ENCODE data around the gene USP14. TPM values are rescaled to one million over a fixed set of nuclear protein-coding genes. Genes with fewer than 3 reads are reported as not detected.

Gene USP14
- total and polyA plus RNA-seq, 2 donors (not counting 3 experiments of a cell fraction or from before 2014, with no cell fraction given): 13.2 to 98.4 TPM

DNA sequence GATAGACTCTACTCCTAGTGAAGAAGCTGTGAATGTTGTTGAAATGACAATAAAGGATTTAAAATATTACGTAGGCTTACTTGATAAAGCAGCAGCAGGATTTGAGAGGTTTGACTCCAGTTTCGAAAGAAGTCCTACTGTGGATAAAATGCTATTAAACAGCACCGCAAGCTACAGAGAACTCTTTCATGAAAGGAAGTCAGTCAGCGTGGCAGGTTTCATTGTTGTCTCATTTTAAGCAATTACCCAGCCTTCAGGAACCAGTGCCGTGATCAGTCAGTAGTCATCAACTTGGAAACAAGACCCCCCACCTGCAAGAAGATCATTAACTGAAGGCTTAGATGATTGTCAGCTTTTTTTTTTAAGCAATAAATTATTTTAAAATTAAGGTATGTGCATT is 14.0 kb downstream of the USP14 start:
- Histone ChIP-seq H2AFZ (ENCODE audit: low read depth, low read length) (no peak overlapping the region), H3K4me3 (replicated peaks in 1 of 3; ENCODE audit: insufficient read depth in 1 of 3, low read depth in 1 of 3, low read length in 3 of 3) (no peak overlapping the region), H3K27me3 (ENCODE audit: control insufficient read depth in 2 of 2, insufficient read depth in 2 of 2, low read length in 2 of 2) (no peaks in the 10 kb centered on the region), H3K4me2 (ENCODE audit: insufficient read depth, low read length) (no peak overlapping the region), H3K9me3 (replicated peaks; ENCODE audit: control insufficient read depth, insufficient read depth, low read length) (no peaks in the 10 kb centered on the region), H3K79me2 (ENCODE audit: control insufficient read depth, insufficient read depth, low read length) (peaks cover 41% of the 10 kb centered on the region), H3K4me1 (ENCODE audit: control insufficient read depth, extremely low read depth, insufficient read depth, low read length) (no peaks in the 10 kb centered on the region), H3K36me3 (ENCODE audit: control insufficient read depth in 2 of 2, extremely low read depth in 1 of 2, insufficient read depth in 2 of 2, low read length in 2 of 2) (peaks cover 0 to under 1% of the 10 kb centered on the region in 2 experiments), H3K9ac (replicated peaks; ENCODE audit: extremely low read depth, insufficient read depth, low read length) (no peak overlapping the region), H4K20me1 (replicated peaks; ENCODE audit: control insufficient read depth, extremely low read depth, insufficient read depth, low read length) (no peaks in the 10 kb centered on the region), H3K27ac (ENCODE audit: insufficient read depth, low read depth, low read length) (no peak overlapping the region), H3K9me1 (replicated peaks; ENCODE audit: control insufficient read depth, extremely low read depth, insufficient read depth, low read length) (no peaks in the 10 kb centered on the region)
- FAIRE-seq: no peak
- no peak for TF ChIP-seq POLR2A (IDR thresholded peaks at IDR 0.05; ENCODE audit: low read depth, low read length)
- TF ChIP-seq MYC (IDR thresholded peaks at IDR 0.05; ENCODE audit: low read depth, low read length): no peak
- TF ChIP-seq MAX (IDR thresholded peaks at IDR 0.05; ENCODE audit: insufficient read depth, insufficient read length): no peak
- no peak for TF ChIP-seq POLR2AphosphoS5 (IDR thresholded peaks at IDR 0.05; ENCODE audit: insufficient read depth, low read depth, low read length)
- no peak for TF ChIP-seq EZH2 (IDR thresholded peaks at IDR 0.05; ENCODE audit: borderline replicate concordance, low read depth, low read length, severe bottlenecking)
- TF ChIP-seq FOS (IDR thresholded peaks at IDR 0.05; ENCODE audit: borderline replicate concordance, insufficient read depth, low read length): no peak
- no peak for TF ChIP-seq GATA2 (IDR thresholded peaks at IDR 0.05; ENCODE audit: insufficient read depth, insufficient read length, low read depth, low read length)
- TF ChIP-seq, protein P1, sequence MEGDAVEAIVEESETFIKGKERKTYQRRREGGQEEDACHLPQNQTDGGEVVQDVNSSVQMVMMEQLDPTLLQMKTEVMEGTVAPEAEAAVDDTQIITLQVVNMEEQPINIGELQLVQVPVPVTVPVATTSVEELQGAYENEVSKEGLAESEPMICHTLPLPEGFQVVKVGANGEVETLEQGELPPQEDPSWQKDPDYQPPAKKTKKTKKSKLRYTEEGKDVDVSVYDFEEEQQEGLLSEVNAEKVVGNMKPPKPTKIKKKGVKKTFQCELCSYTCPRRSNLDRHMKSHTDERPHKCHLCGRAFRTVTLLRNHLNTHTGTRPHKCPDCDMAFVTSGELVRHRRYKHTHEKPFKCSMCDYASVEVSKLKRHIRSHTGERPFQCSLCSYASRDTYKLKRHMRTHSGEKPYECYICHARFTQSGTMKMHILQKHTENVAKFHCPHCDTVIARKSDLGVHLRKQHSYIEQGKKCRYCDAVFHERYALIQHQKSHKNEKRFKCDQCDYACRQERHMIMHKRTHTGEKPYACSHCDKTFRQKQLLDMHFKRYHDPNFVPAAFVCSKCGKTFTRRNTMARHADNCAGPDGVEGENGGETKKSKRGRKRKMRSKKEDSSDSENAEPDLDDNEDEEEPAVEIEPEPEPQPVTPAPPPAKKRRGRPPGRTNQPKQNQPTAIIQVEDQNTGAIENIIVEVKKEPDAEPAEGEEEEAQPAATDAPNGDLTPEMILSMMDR (IDR thresholded peaks at IDR 0.05; ENCODE audit: extremely low read depth in 1 of 2, insufficient read depth in 1 of 2, low read depth in 1 of 2, low read length in 2 of 2): no peak
- TF ChIP-seq JUN (IDR thresholded peaks at IDR 0.05; ENCODE audit: borderline replicate concordance, insufficient read depth, insufficient read length, low read depth): no peak
- dilution Hi-C loops (cut with MboI; ENCODE audit: extremely low pct_ligation_motif_present, low sequenced_read_pairs) (no loop called here), intact Hi-C loops (cut with micrococcal nuclease) (no loop called here)
- no TSS peak for BruUV-seq (replicated peaks)
- CTCF ChIA-PET: interaction anchor here (1.1 to 2.2 kb wide), 2 partner anchors 10 to 667 kb away, joined by 3 to 5 read pairs; no protein-coding TSS in a partner anchor
- DNase-seq (ENCODE audit: low read depth, low spot score): no peak
- POLR2A ChIA-PET: no interaction called here
